Measurements from ENCODE around the gene ASAP2.
"Not testable (repeated sequence)": the region's sequence is repeated elsewhere in the genome, so short reads cannot be mapped to it uniquely, and the experiment has no call there.

The ASAP2 gene

GRCh38 chr2:9256147-9256546 is 49.5 kb downstream of the ASAP2 start:
- no peak for DNase-seq

GRCh38 chr2:9256570-9257043 is 50.0 kb downstream of the ASAP2 start:
- DNase-seq = no peak

GRCh38 chr2:9258501-9258900 is 51.9 kb downstream of the ASAP2 start:
- no peak for DNase-seq

GRCh38 chr2:9258953-9259399 is 52.4 kb downstream of the ASAP2 start:
- no peak for DNase-seq

GRCh38 chr2:9260464-9260918 is 53.9 kb downstream of the ASAP2 start:
- no peak for DNase-seq

GRCh38 chr2:9261231-9261883 is 54.7 kb downstream of the ASAP2 start:
- DNase-seq = no peak

GRCh38 chr2:9262671-9263171 is 56.1 kb downstream of the ASAP2 start:
- DNase-seq = no peak

GRCh38 chr2:9263428-9263827 is 56.8 kb downstream of the ASAP2 start:
- no peak for DNase-seq

- DNase-seq = no peak
Measured at GRCh38 chr2:9264301-9264700, 57.7 kb downstream of the ASAP2 start.

GRCh38 chr2:9266711-9267110 is 60.1 kb downstream of the ASAP2 start:
- DNase-seq = no peak

GRCh38 chr2:9267286-9267685 is 60.7 kb downstream of the ASAP2 start:
- DNase-seq = not testable (repeated sequence)

GRCh38 chr2:9268301-9269080 is 61.9 kb downstream of the ASAP2 start:
- no peak for DNase-seq

GRCh38 chr2:9269295-9269694 is 62.7 kb downstream of the ASAP2 start:
- no peak for DNase-seq

- DNase-seq = no peak
Measured at GRCh38 chr2:9269695-9270360, 63.2 kb downstream of the ASAP2 start.

- DNase-seq = no peak
Measured at GRCh38 chr2:9271091-9271490, 64.5 kb downstream of the ASAP2 start.

- DNase-seq = no peak
Measured at GRCh38 chr2:9271691-9272090, 65.1 kb downstream of the ASAP2 start.

- no peak for DNase-seq
Measured at GRCh38 chr2:9273486-9274130, 67.0 kb downstream of the ASAP2 start.

- DNase-seq = no peak
Measured at GRCh38 chr2:9274701-9275343, 68.2 kb downstream of the ASAP2 start.

GRCh38 chr2:9275399-9275798 is 68.8 kb downstream of the ASAP2 start:
- DNase-seq = no peak

- DNase-seq = no peak
Measured at GRCh38 chr2:9276074-9276473, 69.5 kb downstream of the ASAP2 start.

GRCh38 chr2:9276901-9277451 is 70.4 kb downstream of the ASAP2 start:
- DNase-seq = no peak

GRCh38 chr2:9278439-9278838 is 71.8 kb downstream of the ASAP2 start:
- no peak for DNase-seq
